GM18870 (cell line): ENCODE data around the gene PFN2.
"Not testable (repeated sequence)": the region's sequence is repeated elsewhere in the genome, so short reads cannot be mapped to it uniquely, and the experiment has no call there.

Experiments used
- ATAC-seq: cut with Tn5 transposase; IDR thresholded peaks from one replicate; pipeline ENCODE4 v1.9.1; 2021; ENCODE audit warnings: moderate library complexity; ENCODE audit not compliant: unreplicated experiment

The PFN2 gene, protein sequence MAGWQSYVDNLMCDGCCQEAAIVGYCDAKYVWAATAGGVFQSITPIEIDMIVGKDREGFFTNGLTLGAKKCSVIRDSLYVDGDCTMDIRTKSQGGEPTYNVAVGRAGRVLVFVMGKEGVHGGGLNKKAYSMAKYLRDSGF

GRCh38 chr3:149970716-149971402 is at the start of gene PFN2:
Gene PFN2, minus strand, starts transcription at chr3:149970895. Its CDS starts 39 bp downstream, at chr3:149970856.
- ATAC-seq = no peak

DNA sequence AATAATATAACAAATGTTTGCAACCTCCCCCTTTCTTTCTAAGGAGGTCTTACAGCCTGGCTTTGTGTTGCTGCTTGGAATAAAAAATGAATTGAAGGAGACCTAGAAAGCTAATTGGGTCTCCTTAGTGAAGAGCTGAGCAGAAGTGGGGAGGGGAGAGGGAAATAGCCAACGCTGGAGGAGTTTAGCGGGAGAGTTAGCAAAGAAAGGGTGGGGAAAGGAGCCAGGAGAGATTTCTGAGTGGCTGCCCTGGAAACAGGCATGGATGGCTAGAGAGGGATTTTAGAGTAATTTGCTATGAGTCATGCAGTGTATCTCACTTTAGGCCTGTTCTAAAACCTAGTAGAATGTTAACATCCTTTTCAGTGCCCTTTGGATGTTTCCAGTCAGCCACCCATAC is 45.2 kb upstream of the PFN2 start:
- no peak for ATAC-seq

GRCh38 chr3:150014782-150015181 is 44.1 kb upstream of the PFN2 start:
- ATAC-seq = no peak

DNA sequence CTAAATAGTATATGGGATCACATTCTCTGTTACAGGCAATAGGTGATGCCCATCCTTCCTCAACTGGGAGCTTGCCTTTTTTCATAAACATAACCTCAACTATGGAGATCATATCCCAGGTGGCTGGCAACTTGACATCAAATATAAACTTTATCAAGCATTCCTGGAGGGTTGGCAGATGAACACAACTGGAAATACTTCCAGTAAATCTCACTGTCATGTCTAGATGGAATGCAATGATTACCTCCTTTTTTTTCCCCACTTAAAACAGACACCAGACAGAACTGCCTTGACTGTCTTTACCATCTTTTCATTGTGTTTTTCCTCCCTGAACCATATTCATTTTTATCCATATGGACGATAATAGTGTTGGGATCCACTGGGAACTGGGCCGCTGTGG is 43.1 kb upstream of the PFN2 start:
- no peak for ATAC-seq

DNA sequence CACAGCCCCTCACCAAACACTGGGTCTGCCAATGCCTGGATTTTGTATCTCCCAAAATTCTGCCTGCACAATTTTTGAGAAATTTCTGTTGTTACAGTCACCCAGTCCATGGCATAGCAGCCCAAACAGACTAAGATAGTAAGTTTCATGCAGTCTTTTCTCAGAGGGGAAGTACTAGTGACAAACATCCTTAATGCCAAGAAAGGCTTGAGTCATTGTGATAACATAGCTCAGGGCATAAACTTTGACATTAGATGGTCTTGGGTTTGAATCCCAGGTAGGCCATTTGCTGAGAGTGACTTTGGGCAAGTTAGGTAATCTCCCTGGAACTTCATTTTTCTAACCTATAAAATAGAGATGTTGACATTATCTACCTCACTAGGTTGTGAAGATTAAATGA is 36.1 kb upstream of the PFN2 start:
- ATAC-seq = no peak

- ATAC-seq = no peak
Measured at GRCh38 chr3:150005243-150006112, 34.8 kb upstream of the PFN2 start.

- ATAC-seq = no peak
Measured at GRCh38 chr3:150000641-150001040, 29.9 kb upstream of the PFN2 start.

DNA sequence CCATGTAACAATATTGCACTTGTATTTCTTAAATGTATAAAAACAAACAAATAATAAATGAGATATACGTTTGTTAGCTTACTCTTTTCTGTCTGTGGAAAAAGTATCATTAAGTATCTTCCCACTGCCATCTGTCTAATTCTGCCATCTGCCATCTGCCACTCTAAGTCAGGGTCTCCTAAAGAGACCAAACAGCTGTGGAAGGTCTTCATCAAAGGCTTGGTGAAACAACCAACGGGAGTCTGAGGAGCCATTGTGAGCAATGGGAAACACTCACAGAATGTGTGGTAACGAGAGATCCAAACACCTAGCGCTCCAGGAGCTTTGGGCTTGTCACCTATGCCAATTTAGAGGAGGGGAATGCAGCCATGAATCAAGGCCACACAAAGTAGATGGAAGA is 28.7 kb upstream of the PFN2 start:
- no peak for ATAC-seq

- ATAC-seq = no peak
Measured at GRCh38 chr3:149998946-149999345, 28.3 kb upstream of the PFN2 start.

DNA sequence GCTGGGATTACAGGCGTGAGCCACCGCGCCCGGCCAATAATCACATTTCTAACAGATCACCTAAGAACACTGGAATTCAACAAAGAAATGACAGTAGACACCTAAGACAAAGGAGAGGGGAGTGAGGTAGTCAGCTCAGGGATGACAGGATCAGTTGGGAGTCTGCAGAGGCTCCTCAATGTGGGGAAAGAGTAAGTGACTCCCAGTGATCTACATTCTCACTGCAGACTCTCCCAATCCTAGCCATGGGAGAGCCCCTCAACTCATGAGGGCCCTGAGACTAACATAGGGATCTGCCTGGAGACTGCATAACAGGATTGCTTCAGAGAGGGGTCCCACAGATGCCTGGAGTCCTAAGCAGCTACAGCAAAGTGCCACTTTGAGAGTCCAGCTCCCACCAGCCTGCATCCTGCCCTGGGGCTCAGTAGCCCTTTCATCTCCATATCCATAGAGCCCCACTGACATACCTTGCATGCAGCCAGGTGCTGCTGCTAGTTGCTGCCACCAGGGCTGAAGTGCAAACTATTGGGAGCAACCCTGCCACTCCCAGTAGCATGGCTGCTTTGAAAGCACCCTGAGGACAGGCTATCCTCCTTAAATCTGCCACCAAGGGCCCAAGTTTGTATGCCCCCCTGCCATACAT is 21.8 kb upstream of the PFN2 start:
- no peak for ATAC-seq

GRCh38 chr3:149990423-149990948 is 19.8 kb upstream of the PFN2 start:
- no peak for ATAC-seq

- no peak for ATAC-seq
Measured at GRCh38 chr3:149989307-149989706, 18.6 kb upstream of the PFN2 start.

GRCh38 chr3:149983628-149984027 is 12.9 kb upstream of the PFN2 start:
- no peak for ATAC-seq

- ATAC-seq = not testable (repeated sequence)
Measured at GRCh38 chr3:149983053-149983452, 12.4 kb upstream of the PFN2 start.

DNA sequence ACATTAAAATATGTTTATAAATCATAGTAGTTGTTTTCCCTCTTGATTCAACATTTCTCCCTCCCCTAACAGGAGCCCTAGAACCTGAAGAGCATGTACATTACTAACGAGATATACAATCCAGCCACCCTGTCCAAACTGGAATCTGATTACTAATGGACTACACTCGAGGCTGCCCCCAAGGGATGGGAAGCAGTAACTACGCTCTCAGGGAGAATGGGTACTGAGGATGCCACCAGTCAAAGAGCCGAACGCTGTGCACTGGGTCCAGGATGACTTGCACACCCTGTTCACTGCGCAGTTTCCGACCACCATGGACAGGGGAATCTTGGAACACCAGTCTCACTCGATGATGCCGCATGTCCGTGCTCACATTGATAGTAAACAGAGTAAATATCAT is 11.3 kb upstream of the PFN2 start:
- not testable (repeated sequence) for ATAC-seq

GRCh38 chr3:149977386-149977785 is 6.7 kb upstream of the PFN2 start:
- ATAC-seq = no peak

- no peak for ATAC-seq
Measured at GRCh38 chr3:149975919-149976318, 5.2 kb upstream of the PFN2 start.

DNA sequence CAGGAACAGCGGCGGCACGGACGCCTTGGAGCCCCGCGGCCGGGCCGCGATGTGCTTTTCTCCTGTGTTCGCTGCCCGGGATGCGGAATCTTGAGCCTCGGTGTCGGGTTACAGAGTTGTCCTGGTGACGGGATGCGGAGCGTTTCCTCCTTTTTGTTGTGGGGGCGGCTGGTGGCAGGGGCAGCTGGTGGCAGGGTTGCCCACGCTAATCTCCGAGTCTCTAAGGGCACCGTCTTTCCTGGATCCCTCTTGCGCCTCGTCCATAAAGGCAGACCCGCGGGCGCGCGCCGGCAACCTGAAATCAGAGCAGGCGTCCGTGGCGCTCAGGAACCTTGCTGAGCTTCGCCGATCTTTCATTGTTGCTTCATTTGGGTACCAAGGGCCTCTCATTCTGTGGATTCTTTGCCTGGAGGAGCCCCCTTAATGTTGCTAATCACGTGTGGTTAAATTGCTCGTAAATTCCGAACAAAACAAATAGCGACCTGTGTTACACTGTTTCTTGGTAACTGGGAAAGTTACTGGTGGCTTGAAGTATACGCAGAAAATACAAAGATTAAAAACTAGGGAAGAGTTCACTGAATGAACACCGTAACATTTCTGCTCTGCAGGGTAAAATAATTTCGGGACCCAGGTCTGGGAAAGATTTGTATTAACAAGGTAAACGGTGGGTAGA is 844 bp upstream of the PFN2 start:
- no peak for ATAC-seq

DNA sequence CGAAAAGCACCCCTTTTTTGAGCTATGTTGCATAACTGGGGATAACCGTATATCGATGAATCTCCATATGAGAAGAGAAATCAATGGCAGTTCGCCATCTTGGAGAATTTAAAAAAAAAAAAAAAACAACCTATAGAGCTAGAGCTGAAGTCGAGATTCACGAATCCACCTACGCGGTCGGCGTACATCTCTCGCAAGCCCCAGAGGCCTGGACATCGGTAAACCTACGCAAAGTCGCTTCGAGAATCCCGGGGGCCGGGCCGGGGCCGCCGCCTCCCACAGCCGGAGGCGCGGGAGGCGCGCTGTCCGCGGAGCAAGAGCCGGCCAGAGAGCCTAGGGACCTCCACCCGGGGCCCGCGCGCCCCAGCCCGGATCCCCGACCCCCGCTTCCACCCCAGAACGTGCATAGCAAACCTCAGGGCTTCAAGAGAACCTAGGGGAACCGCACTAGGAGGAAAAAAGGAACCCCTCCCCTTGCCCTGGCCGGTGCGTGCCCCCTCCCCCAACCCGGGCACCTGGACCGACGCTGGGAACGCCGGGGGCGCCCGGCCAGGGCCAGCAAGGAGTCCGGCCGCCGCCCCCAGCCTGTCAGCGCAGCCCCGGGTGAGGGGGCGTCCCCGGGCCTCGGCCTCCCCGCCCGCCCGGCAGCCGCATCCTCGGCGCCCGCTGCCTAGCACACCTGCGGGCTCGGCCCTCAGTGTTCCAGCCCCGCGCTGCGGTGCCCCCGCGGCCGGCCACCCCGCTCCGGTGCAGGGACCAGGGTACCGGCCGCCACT is 567 bp downstream of the PFN2 start:
- ATAC-seq = peak; percentile 50
